Esophagus muscularis mucosa (tissue), 4 donors: Measurements from ENCODE around the gene EPHB2.

Experiments
- CTCF ChIP-seq, 3 experiments: fragments of 200-600 bp in 2 of 3; fragments of 450-650 bp in 1 of 3; sonication (generic) in 2 of 3; IDR thresholded peaks; one replicate each; pipeline ENCODE4 v1.5.1; 2017 to 2019; ENCODE audit warnings: antibody characterized with exemption in 3 of 3, mild to moderate bottlenecking in 2 of 3, moderate library complexity in 1 of 3
- EP300 ChIP-seq: sonication (generic); formaldehyde crosslinking; IDR thresholded peaks from one replicate; pipeline ENCODE4 v1.6.1; 2017; ENCODE audit warnings: antibody characterized with exemption
- POLR2AphosphoS5 ChIP-seq, 2 donors: sonication (generic); formaldehyde crosslinking; IDR thresholded peaks; one replicate each; pipeline ENCODE4 v1.6.1; 2017; ENCODE audit warnings: antibody characterized with exemption in 2 of 2

GRCh38 chr1:22676916-22677583 lies 33.6 kb upstream of the EPHB2 start:
- TF ChIP-seq CTCF (IDR thresholded peaks at IDR 0.05) (no peak), EP300 (no peak), POLR2AphosphoS5 (IDR thresholded peaks at IDR 0.05) (no peak)
